GM19035 (cell line): ENCODE results near the gene SAMHD1.
"Not testable (repeated sequence)": the region's sequence is repeated elsewhere in the genome, so short reads cannot be mapped to it uniquely, and the experiment has no call there.

Source experiments
- ATAC-seq: cut with Tn5 transposase; IDR thresholded peaks from one replicate; pipeline ENCODE4 v1.9.1; 2021; ENCODE audit not compliant: unreplicated experiment

SAMHD1 gene

DNA sequence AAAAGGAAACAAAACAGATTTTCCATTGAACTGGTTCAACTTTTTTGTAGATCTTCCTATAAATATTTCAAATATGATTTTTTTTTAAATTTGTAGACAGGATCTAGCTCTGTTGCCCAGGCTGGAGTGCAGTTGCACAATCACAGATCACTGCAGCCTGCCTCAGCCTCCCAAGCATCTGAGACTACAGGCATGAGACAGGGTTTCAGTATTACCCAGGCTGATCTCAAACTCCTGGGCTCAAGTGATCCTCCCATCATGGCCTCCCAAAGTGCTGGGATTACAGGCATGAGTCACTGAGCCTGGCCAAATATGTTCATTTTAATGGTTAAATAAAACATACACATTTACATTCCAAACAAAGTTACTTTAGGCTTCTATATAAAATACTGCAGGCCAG lies 33.6 kb downstream of the SAMHD1 start:
- ATAC-seq: no peak

DNA sequence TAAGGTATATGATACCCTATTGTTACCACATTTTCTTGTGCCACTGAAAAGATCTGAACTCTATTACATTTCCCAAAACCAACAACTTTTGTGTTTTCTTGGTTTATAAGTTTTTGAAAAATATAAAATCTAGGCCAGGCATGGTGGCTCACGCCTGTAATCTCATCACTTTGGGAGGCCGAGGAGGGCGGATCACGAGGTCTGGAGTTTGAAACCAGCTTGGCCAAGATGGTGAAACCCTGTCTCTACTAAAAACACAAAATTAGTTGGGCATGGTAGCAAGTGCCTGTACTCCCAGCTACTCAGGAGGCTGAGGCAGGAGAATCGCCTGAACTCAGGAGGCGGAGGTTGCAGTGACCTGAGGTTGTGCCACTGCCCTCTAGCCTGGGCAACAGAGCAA lies 34.3 kb downstream of the SAMHD1 start:
- no peak for ATAC-seq

DNA sequence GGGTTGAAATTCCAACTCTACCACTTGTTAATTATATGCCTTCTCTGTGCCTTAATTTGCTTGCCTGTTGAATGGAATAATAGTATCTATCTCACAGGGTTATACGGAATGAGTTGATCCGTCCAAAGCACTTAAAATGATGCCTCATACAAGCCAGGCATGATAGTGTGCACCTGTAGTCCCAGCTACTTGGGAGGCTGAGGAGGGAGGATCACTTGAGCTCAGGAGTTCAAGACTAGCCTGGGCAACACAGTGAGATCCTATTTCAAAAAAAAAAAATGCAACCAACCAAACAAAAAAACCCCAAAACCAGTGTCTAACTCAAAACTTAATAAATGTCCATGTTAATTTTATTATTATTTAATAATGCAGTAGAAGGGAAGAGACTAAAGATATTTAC lies 35.3 kb downstream of the SAMHD1 start:
- no peak for ATAC-seq

DNA sequence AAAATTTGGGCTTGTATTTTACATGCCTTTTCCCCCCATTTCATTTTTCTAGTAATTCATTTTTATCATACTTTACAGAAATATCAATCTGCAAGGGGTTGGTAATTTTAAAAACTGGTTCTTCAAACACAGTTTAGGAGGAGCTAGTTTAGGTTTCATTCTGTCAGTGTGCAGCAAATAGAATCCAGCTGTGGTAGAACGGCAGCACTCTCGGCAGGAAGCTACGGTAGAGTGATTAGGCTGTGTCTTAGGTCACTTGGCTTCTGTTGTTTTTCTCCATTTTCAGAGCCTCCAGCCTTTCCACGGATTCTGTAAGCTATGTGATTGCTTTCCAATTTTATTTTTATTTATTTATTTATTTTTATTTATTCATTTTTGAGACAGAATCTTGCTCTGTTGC lies 42.9 kb downstream of the SAMHD1 start:
- ATAC-seq: no peak

DNA sequence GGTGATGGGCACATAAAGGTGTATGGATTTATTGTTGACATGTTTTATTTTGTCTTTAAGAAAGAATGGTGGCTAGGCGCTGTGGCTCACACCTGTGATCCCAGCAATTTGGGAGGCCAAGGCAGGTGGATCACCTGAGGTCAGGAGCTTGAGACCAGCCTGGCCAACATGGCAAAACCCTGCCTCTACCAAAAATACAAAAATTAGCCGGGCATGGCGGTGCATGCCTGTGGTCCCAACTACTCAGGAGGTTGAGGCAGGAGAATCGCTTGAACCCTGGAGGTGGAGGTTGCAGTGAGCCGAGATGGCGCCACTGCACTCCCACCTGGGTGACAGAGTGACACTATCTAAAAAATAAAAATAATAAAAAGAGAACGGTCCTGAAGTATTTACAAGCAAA lies 45.4 kb downstream of the SAMHD1 start:
- ATAC-seq: not testable (repeated sequence)

DNA sequence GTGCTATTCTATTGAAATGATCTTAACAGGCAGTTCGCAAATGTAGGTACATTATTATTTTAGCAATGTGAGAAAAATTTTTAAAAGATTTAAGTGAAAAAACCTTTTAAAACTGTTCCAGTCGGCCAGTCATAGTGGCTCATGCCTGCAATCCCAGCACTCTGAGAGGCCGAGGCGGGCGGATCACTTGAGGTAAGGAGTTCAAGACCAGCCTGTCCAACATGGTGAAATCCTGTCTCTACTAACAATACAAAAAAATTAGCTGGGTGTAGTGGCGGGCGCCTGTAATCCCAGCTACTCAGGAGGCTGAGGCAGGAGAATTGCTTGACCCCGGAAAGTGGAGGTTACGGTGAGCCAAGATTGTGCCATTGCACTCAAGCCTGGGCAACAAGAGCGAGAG lies 45.9 kb downstream of the SAMHD1 start:
- not testable (repeated sequence) for ATAC-seq

DNA sequence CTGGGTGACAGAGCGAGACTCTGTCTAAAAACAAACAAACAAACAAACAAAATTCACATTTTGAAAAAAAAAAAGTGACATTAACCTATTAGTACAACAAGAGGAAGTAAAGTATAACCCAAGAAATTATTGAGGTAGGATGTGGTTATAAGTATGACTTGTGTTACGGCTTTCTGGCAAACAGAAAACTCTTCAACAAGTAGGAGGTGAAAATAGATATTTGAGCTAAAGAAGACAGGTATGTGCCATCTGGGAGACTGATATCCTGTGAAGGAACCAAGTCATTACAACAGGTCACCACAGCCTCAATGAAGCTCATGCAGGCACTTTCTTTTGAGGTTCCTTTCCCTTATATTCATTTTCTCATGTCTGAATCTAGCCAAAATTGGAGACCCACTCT lies 46.8 kb downstream of the SAMHD1 start:
- ATAC-seq: no peak

GRCh38 chr20:36895036-36895435 lies 56.5 kb downstream of the SAMHD1 start:
- ATAC-seq: no peak

DNA sequence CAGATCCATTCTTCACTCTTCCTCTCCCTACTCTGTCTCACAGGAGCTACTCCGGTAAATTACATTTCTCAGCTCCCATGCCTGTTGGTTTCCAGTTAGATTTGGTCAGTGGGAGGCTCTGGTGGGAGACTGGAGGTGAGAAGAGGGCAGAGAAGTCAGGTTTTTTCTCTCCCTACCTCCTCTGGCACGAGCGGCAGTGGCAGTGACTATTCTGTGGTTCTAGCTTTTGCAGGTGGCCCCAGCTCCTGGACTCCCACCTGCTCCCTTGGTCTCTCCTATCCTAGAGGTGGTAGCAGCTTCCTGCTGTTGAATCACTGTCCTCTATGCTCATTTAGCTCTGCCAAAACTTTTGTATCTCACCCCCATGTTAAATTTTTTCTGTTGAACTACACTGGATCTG lies 57.7 kb downstream of the SAMHD1 start:
- ATAC-seq: no peak

DNA sequence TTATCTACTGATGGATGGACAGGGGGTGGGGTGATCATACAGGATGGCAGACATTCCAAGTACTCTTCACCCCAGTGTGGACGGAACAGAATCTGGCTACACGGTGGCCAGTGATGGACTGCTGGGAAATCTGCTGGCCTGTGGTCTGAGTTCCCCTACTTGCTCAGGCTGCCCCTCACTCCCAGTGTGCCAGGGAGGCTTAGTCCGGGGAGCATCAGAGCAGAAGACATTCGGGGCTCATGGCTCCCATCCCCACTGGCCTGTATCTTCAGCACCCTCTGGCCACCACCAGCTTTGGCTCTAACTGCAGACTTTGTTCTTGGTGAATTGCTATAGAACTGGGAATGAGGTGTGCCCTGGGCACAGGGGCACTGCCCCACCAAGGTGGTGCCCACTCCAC lies 60.3 kb downstream of the SAMHD1 start:
- ATAC-seq: no peak

GRCh38 chr20:36890586-36890985 lies 60.9 kb downstream of the SAMHD1 start:
- no peak for ATAC-seq

DNA sequence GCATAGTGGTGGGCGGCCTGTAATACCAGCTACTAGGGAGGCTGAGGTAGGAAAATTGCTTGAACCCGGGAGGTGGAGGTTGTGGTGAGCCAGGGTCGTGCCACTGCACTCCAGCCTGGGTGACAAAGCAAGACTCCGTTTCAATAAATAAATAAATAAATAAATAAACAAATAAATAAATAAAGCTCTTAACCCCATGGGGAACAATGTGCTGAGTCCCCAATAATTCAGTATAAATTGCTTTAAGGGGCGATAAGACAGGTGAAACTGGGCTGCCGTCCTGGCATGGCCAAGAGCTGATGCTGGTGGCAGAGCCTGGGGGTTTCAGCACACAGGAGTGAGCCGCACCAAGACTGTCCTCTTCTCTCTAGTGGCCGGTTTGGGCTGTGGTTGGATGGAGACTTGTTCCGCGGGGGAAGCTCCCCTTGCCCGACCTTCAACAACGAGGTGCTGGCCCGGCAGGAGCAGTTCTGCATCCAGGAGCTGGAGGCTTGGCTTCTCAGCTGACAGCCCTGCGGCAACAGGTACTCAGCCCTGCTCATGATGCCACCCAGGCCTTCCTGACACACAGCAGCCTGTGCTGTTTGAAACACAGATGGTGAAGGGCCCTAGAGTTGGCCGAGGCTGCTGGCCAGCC lies 62.5 kb downstream of the SAMHD1 start:
- no peak for ATAC-seq

GRCh38 chr20:36887752-36888090 lies 63.8 kb downstream of the SAMHD1 start:
- ATAC-seq: no peak

DNA sequence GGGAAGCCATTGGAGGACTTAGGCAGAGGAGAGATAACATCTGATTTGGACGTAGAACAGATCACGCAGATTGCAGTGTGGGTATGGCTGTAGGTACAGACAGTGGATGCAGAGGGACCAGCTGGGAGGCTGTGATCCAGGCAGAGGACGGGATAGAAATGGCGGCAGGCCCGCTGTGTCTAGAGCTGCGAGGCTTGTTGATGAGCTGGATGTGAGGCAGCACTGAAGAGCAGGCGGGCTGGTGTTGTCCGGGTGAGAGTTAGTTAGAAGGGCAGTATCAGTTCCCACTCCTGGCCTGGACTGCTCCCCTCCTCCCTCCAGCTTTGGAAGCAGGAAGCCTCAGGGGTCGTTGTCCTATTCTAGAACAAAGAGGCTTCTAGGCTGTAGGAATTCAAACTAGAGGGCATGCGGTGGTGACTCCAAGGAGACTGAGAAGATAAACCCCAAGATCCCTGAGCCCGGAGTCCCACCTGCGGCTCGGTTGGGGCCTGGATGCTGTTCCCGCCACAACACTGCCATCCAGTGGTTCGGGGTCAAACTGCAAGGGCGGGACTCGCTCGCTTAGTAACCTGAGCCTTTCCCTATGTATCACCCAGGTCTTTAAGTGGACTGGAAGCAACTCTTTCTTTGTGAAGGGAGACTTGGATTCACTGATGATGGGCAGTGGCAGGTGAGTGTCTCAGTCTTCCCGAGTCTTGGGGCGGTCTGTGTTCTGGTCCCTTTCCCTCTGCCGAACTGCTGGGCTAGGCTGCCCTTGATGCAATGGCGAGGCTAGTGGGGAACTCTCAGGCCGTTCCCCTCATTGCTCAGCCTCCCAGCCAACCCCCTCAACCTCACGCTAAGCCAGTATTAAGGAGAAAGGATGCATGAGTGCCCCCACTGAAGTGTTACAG lies 64.4 kb downstream of the SAMHD1 start:
- ATAC-seq: peak; percentile 62

GRCh38 chr20:36885356-36885755 lies 66.2 kb downstream of the SAMHD1 start:
- ATAC-seq: no peak

DNA sequence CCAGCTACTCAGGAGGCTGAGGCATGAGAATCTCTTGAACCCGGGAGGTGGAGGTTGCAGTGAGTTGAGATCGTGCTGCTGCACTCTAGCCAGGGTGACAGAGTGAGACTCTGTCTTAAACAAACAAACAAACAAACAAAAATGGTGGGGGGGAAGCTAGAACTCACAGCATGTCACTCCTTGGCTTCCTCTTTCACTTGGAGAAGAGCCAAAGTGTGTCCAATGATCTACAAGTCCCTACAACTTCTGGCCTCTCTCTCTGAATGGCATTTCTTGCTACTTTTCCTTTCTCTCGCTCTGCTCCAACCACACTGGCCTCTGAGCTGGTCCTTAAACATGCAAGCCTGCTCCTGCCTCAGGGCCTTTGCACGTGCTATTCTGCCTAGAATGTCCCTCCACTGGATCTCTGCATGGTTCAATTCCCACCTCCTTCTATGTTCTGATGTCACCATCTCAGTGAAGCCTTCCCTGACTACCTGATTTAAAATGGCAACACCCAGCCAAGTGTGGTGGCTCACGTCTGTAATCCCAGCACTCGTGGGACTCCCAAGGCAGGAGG lies 67.5 kb downstream of the SAMHD1 start:
- ATAC-seq: no peak

- no peak for ATAC-seq
These were observed 69.6 kb downstream of the SAMHD1 start for GRCh38 chr20:36881888-36882287.

DNA sequence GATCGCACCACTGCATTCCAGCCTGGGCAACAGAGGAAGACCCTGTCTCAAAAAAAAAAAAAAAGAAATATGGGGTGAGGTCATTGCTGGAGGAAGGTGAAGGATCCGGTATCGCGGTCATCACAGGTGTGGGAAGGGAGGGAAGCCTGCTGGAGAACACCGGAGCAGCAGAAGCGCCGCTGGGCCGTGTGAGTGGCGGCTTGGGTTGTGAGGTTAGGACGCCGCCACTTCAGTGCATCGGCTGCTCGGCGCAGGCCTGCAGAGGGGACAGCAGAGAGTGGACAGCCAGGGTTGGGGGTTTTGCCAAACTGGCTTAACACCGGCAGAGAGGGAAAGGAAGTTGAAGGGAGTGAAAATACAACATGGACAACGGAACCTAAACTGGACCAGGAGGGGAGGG lies 70.2 kb downstream of the SAMHD1 start:
- ATAC-seq: no peak

GRCh38 chr20:36880741-36881250 lies 70.7 kb downstream of the SAMHD1 start:
- no peak for ATAC-seq

GRCh38 chr20:36878941-36879340 lies 72.6 kb downstream of the SAMHD1 start:
- no peak for ATAC-seq

DNA sequence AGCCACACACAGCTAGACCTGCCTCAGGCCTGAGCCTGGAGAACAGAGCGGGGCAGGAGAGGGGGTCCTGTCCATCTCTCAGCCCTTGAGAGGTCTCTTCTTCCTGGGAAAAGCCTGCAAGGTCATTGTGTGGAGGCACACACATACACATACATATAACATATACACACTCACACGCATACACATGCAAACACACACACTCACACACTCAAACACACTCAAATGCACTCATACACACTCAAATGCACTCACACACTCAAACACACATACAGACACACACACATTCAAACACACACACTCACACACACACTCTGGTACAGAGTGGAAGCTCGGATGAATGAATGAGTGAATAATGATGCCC lies 75.1 kb downstream of the SAMHD1 start:
- ATAC-seq: no peak
